AG08395 (cell line): Measurements from ENCODE around the gene SLC5A10.
"Not testable (repeated sequence)": the region's sequence is repeated elsewhere in the genome, so short reads cannot be mapped to it uniquely, and the experiment has no call there.

Experiments
- DNase-seq: peaks from one replicate; pipeline ENCODE4 v3.0.0; 2012; ENCODE audit warnings: mixed read lengths, low spot score

The SLC5A10 gene

GRCh38 chr17:18951941-18952842 lies at the start of gene SLC5A10:
Gene SLC5A10 (plus strand): TSS chr17:18952165. CDS start chr17:18952206, 41 bp downstream.
- no peak for DNase-seq

GRCh38 chr17:18904482-18904881 lies 47.5 kb upstream of the SLC5A10 start:
- DNase-seq = no peak

GRCh38 chr17:18905226-18905625 lies 46.7 kb upstream of the SLC5A10 start:
- no peak for DNase-seq

GRCh38 chr17:18910326-18910725 lies 41.6 kb upstream of the SLC5A10 start:
- no peak for DNase-seq

- no peak for DNase-seq
These were observed 41.1 kb upstream of the SLC5A10 start for GRCh38 chr17:18910881-18911280.

GRCh38 chr17:18916816-18917500 lies 35.0 kb upstream of the SLC5A10 start:
- peak; percentile 53 for DNase-seq

GRCh38 chr17:18917506-18918032 lies 34.4 kb upstream of the SLC5A10 start:
- DNase-seq = no peak

- no peak for DNase-seq
These were observed 32.0 kb upstream of the SLC5A10 start for GRCh38 chr17:18919963-18920362.

- DNase-seq = no peak
These were observed 31.0 kb upstream of the SLC5A10 start for GRCh38 chr17:18920911-18921441.

GRCh38 chr17:18921485-18921884 lies 30.5 kb upstream of the SLC5A10 start:
- no peak for DNase-seq

- DNase-seq = no peak
These were observed 30.0 kb upstream of the SLC5A10 start for GRCh38 chr17:18921912-18922451.

- DNase-seq = not testable (repeated sequence)
These were observed 29.4 kb upstream of the SLC5A10 start for GRCh38 chr17:18922596-18922995.

GRCh38 chr17:18925187-18925586 lies 26.8 kb upstream of the SLC5A10 start:
- no peak for DNase-seq

- no peak for DNase-seq
These were observed 23.3 kb upstream of the SLC5A10 start for GRCh38 chr17:18928628-18929125.

- no peak for DNase-seq
These were observed 19.5 kb upstream of the SLC5A10 start for GRCh38 chr17:18932360-18933055.

- no peak for DNase-seq
These were observed 18.6 kb upstream of the SLC5A10 start for GRCh38 chr17:18933102-18934058.

- DNase-seq = no peak
These were observed 13.8 kb upstream of the SLC5A10 start for GRCh38 chr17:18937981-18938691.

GRCh38 chr17:18938692-18939023 lies 13.3 kb upstream of the SLC5A10 start:
- no peak for DNase-seq

- no peak for DNase-seq
These were observed 7.3 kb upstream of the SLC5A10 start for GRCh38 chr17:18944646-18945045.

- no peak for DNase-seq
These were observed 5.4 kb upstream of the SLC5A10 start for GRCh38 chr17:18946536-18946935.
